GM18498 (cell line): ENCODE measurements around the gene PCDHB11.
"Not testable (repeated sequence)": the region's sequence is repeated elsewhere in the genome, so short reads cannot be mapped to it uniquely, and the experiment has no call there.

Experiments
- ATAC-seq: cut with Tn5 transposase; IDR thresholded peaks from one replicate; pipeline ENCODE4 v1.9.1; 2021; ENCODE audit warnings: mild to moderate bottlenecking, moderate library complexity; ENCODE audit not compliant: unreplicated experiment

PCDHB11 gene

DNA sequence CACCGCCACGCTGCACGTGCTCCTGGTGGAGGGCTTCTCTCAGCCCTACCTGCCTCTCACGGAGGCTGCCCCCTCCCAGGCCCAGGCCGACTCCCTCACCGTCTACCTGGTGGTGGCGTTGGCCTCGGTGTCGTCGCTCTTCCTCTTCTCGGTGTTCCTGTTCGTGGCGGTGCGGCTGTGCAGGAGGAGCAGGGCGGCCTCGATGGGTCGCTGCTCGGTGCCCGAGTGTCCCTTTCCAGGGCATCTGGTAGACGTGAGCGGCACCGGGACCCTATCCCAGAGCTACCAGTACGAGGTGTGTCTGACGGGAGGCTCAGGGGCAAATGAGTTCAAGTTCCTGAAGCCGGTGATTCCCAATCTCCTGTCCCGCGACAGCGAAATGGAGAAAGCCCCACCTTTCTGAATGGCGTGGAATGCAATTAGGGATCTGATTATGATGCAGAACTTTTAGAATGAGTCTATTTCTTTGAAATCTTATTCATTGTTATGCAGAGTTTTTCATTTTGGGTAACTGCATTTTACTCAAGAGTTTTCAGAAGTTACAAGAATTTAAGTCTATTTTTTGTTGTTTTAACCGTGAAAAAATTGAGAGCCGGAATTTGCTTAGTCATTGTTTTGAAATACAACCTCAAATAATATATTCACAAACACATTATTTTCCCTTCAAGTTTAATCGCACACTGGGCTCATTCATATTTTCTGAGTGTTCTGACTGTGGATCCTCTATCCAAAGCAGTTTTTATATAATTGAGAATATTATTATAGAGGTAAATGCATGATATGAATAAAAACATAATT lies 37.3 kb downstream of the PCDHB11 start:
- no peak for ATAC-seq

DNA sequence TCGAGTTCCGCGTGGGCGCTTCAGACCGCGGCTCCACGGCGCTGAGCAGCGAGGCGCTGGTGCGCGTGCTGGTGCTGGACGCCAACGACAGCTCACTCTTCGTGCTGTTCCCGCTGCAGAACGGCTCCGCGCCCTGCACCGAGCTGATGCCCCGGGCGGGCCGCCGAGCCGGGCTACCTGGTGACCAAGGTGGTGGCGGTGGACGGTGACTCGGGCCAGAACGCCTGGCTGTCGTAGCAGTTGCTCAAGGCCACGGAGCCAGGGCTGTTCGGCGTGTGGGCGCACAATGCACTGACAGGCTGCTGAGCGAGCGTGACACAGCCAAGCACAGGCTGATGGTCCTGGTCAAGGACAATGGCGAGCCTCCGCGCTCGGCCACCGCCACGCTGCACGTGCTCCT lies 42.1 kb downstream of the PCDHB11 start:
- ATAC-seq, result no peak

DNA sequence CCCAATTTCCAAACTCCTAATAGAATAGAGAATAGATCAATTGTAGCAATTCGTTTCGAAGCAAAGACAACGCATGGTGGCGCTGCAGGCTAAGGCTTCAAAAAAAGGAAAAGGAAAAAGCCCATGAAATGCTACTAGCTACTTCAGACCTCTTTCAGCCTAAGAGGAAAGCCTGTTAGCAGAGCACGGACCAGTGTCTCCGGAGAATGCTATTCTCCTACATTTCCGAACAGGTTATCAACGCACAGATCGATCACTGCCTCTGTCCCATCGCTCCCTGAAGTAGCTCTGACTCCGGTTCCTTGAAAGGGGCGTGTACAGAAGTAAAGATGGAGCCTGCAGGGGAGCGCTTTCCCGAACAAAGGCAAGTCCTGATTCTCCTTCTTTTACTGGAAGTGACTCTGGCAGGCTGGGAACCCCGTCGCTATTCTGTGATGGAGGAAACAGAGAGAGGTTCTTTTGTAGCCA lies 45.9 kb downstream of the PCDHB11 start, which contains the start of gene PCDHB15:
Gene PCDHB15, plus strand, starts transcription at position 146 of the 468 bp plus-strand sequence. Its CDS starts 184 bp downstream, at position 330.
- no peak for ATAC-seq

DNA sequence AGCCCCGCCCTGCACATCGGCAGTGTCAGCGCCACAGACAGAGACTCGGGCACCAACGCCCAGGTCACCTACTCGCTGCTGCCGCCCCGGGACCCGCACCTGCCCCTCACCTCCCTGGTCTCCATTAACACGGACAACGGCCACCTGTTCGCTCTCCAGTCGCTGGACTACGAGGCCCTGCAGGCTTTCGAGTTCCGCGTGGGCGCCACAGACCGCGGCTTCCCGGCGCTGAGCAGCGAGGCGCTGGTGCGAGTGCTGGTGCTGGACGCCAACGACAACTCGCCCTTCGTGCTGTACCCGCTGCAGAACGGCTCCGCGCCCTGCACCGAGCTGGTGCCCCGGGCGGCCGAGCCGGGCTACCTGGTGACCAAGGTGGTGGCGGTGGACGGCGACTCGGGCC lies 47.5 kb downstream of the PCDHB11 start:
- ATAC-seq, result not testable (repeated sequence)

DNA sequence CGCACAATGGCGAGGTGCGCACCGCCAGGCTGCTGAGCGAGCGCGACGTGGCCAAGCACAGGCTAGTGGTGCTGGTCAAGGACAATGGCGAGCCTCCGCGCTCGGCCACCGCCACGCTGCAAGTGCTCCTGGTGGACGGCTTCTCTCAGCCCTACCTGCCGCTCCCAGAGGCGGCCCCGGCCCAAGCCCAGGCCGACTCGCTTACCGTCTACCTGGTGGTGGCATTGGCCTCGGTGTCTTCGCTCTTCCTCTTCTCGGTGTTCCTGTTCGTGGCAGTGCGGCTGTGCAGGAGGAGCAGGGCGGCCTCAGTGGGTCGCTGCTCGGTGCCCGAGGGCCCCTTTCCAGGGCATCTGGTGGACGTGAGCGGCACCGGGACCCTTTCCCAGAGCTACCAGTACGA lies 48.0 kb downstream of the PCDHB11 start:
- ATAC-seq, result not testable (repeated sequence)

DNA sequence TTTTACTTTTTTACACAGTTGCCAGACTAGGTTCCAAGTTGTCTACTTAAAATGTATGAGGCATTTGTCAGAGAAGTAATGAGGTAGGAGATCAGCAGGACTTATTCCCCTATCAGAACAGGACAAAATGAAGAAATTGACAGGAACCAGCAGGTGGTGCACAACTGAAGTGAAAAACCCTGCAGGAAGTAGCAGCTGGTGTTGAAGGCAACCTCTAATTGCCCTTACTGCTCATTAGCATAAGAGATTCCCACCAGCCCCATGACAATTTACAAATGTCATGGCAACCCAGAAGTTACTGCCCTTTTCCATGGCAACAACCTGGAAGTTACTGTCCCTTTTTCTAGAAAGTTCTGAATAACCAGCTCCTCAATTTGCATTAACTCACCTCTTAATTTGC lies 51.1 kb downstream of the PCDHB11 start:
- ATAC-seq, result no peak
